ENCODE results near the gene POU6F2.

POU6F2 gene

GRCh38 chr7:39333701-39334100 lies 356.0 kb downstream of the POU6F2 start:
- H3K9me3 ChIP-seq (ENCODE audit: control insufficient read depth, insufficient read depth, low read depth, low read length), result no peaks in the 10 kb centered on the region
- no peaks in the 10 kb centered on the region for H3K36me3 ChIP-seq (ENCODE audit: control insufficient read depth in 2 of 2, insufficient read depth in 1 of 2, low read length in 2 of 2)
- H3K27ac ChIP-seq (ENCODE audit: extremely low read depth, low read depth, low read length), result no peak overlapping the region
- POLR2A ChIA-PET, result no interaction called here
- no peak overlapping the region for H3K4me3 ChIP-seq (ENCODE audit: low read depth, low read length)
- no peak for TF ChIP-seq ZNF341 (tag by site-specific recombination; IDR thresholded peaks at IDR 0.05; ENCODE audit: low read depth)
- TF ChIP-seq ZNF426 (tag by site-specific recombination; IDR thresholded peaks at IDR 0.05), result no peak
- no peak for TF ChIP-seq ZNF394 (tag by site-specific recombination; IDR thresholded peaks at IDR 0.05; ENCODE audit: borderline replicate concordance)
- no peak for TF ChIP-seq ZNF19 (tag by site-specific recombination; IDR thresholded peaks at IDR 0.05; ENCODE audit: low read depth)
- H3K4me1 ChIP-seq (ENCODE audit: control insufficient read depth, insufficient read depth, low read length), result no peaks in the 10 kb centered on the region
- CTCF ChIA-PET, result interaction anchor here (1.0 kb wide), 1 partner anchor 24 kb away, joined by 3 read pairs; no protein-coding TSS in a partner anchor

DNA sequence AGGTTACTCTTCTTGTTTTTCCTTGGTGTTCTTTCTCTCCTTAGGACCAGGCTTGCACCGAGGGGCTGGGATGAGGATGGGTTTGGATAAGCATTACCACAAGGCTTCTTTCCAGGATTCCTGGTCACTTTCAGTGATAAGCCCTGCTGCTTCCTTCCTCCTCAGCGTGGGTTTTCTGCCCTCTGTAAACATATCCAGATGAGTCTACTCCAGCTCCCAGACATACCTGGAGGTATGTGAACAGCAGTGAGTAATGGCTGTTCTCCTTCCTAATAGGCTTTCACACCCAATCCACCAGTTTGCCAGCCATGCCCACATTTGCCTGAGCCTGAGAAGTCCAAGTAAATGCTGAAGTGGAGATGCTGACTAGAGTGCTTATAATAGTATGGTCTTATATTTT lies 358.7 kb downstream of the POU6F2 start:
- TF ChIP-seq ZBTB17 (tag by site-specific recombination; IDR thresholded peaks at IDR 0.05) (no peak), ZNF704 (tag by site-specific recombination; IDR thresholded peaks at IDR 0.05) (no peak), REPIN1 (tag by site-specific recombination; IDR thresholded peaks at IDR 0.05; ENCODE audit: low read depth) (no peak), ZNF341 (tag by site-specific recombination; IDR thresholded peaks at IDR 0.05; ENCODE audit: low read depth) (no peak), ZNF146 (tag by site-specific recombination; IDR thresholded peaks at IDR 0.05) (no peak), ZNF24 (tag by site-specific recombination; IDR thresholded peaks at IDR 0.05) (no peak), ZNF2 (tag by site-specific recombination; IDR thresholded peaks at IDR 0.05) (no peak), ZNF16 (tag by site-specific recombination; IDR thresholded peaks at IDR 0.05; ENCODE audit: low read depth) (no peak), YY1 (tag by site-specific recombination; IDR thresholded peaks at IDR 0.05) (no peak), PRDM2 (tag by site-specific recombination; IDR thresholded peaks at IDR 0.05; ENCODE audit: borderline replicate concordance) (no peak)
- TF ChIP-seq, protein P1, sequence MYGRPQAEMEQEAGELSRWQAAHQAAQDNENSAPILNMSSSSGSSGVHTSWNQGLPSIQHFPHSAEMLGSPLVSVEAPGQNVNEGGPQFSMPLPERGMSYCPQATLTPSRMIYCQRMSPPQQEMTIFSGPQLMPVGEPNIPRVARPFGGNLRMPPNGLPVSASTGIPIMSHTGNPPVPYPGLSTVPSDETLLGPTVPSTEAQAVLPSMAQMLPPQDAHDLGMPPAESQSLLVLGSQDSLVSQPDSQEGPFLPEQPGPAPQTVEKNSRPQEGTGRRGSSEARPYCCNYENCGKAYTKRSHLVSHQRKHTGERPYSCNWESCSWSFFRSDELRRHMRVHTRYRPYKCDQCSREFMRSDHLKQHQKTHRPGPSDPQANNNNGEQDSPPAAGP (tag by site-specific recombination; IDR thresholded peaks at IDR 0.05), result no peak
- TF ChIP-seq, protein P2, sequence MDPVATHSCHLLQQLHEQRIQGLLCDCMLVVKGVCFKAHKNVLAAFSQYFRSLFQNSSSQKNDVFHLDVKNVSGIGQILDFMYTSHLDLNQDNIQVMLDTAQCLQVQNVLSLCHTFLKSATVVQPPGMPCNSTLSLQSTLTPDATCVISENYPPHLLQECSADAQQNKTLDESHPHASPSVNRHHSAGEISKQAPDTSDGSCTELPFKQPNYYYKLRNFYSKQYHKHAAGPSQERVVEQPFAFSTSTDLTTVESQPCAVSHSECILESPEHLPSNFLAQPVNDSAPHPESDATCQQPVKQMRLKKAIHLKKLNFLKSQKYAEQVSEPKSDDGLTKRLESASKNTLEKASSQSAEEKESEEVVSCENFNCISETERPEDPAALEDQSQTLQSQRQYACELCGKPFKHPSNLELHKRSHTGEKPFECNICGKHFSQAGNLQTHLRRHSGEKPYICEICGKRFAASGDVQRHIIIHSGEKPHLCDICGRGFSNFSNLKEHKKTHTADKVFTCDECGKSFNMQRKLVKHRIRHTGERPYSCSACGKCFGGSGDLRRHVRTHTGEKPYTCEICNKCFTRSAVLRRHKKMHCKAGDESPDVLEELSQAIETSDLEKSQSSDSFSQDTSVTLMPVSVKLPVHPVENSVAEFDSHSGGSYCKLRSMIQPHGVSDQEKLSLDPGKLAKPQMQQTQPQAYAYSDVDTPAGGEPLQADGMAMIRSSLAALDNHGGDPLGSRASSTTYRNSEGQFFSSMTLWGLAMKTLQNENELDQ (tag by site-specific recombination; IDR thresholded peaks at IDR 0.05; ENCODE audit: low read depth), result no peak
- no peak overlapping the region for H3K4me3 ChIP-seq (ENCODE audit: low read depth, low read length)
- H3K9me3 ChIP-seq (ENCODE audit: control insufficient read depth, insufficient read depth, low read depth, low read length), result no peaks in the 10 kb centered on the region
- POLR2A ChIA-PET, result no interaction called here
- no peak overlapping the region for H3K27ac ChIP-seq (ENCODE audit: extremely low read depth, low read depth, low read length)
- CTCF ChIA-PET, result no interaction called here
- no peaks in the 10 kb centered on the region for H3K4me1 ChIP-seq (ENCODE audit: control insufficient read depth, insufficient read depth, low read length)
- H3K36me3 ChIP-seq (ENCODE audit: control insufficient read depth in 2 of 2, insufficient read depth in 1 of 2, low read length in 2 of 2), result no peaks in the 10 kb centered on the region

All from HEK293 (cell line).